ENCODE results near the gene ERC1. TPM values are rescaled to one million over a fixed set of nuclear protein-coding genes. Genes with fewer than 3 reads are reported as not detected.

The ERC1 gene
- polyA plus RNA-seq, 1 donor from 2014 or later = 7.1 TPM

DNA sequence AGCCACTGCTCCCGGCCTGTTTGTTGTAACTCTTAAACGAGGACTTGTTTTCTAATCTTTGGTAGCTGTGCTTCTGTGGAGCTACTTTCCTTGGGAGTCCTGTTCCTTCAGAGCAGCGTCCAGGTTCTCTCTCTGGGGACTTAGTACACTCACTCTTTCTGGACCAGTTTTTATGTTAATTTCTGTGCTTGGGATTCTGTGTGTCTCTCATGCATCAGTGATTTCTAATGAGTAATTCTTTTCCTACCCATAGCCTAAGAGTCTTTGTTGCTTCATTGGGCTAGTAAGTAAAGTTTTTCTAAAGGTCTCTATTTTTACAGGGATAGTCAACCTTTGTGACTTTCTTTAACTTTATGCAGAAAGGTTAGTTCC is 314.0 kb downstream of the ERC1 start:
- Histone ChIP-seq H3K9me3 (ENCODE audit: low read length) (no peaks in the 10 kb centered on the region), H2AFZ (ENCODE audit: low read depth, low read length) (no peak overlapping the region), H3K9me2 (ENCODE audit: insufficient read depth, low read length) (no peaks in the 10 kb centered on the region), H3K36me3 (ENCODE audit: insufficient read depth, low read length) (no peaks in the 10 kb centered on the region), H3K27me3 (ENCODE audit: insufficient read depth, low read depth, low read length) (no peaks in the 10 kb centered on the region), H3K79me2 (replicated peaks; ENCODE audit: insufficient read depth, low read length) (no peaks in the 10 kb centered on the region), H3K4me3 (ENCODE audit: low read length) (no peak overlapping the region), H3K27ac (ENCODE audit: low read length) (no peak overlapping the region), H3F3A (ENCODE audit: insufficient read depth, low read length, poor library complexity, severe bottlenecking) (no peaks in the 10 kb centered on the region), H3K4me2 (ENCODE audit: low read length) (no peak overlapping the region), H3K9ac (ENCODE audit: low read length) (no peak overlapping the region), H4K20me1 (ENCODE audit: insufficient read depth) (no peaks in the 10 kb centered on the region)
- TF ChIP-seq, protein P1, sequence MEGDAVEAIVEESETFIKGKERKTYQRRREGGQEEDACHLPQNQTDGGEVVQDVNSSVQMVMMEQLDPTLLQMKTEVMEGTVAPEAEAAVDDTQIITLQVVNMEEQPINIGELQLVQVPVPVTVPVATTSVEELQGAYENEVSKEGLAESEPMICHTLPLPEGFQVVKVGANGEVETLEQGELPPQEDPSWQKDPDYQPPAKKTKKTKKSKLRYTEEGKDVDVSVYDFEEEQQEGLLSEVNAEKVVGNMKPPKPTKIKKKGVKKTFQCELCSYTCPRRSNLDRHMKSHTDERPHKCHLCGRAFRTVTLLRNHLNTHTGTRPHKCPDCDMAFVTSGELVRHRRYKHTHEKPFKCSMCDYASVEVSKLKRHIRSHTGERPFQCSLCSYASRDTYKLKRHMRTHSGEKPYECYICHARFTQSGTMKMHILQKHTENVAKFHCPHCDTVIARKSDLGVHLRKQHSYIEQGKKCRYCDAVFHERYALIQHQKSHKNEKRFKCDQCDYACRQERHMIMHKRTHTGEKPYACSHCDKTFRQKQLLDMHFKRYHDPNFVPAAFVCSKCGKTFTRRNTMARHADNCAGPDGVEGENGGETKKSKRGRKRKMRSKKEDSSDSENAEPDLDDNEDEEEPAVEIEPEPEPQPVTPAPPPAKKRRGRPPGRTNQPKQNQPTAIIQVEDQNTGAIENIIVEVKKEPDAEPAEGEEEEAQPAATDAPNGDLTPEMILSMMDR (IDR thresholded peaks at IDR 0.05; ENCODE audit: poor library complexity, severe bottlenecking) = no peak
- TF ChIP-seq MXI1 (conservative IDR thresholded peaks at IDR 0.05; ENCODE audit: poor library complexity, severe bottlenecking) (no peak), RAD21 (conservative IDR thresholded peaks at IDR 0.05) (no peak), EP300 (conservative IDR thresholded peaks at IDR 0.05; ENCODE audit: poor library complexity, severe bottlenecking) (no peak), SMC3 (conservative IDR thresholded peaks at IDR 0.05; ENCODE audit: poor library complexity) (no peak), POLR2AphosphoS5 (IDR thresholded peaks at IDR 0.05) (no peak), TAF1 (IDR thresholded peaks at IDR 0.05; ENCODE audit: low read depth) (no peak), EZH2 (IDR thresholded peaks at IDR 0.05; ENCODE audit: borderline replicate concordance, insufficient read depth, low read length, poor library complexity, severe bottlenecking) (no peak)
- TF ChIP-seq, protein P2, sequence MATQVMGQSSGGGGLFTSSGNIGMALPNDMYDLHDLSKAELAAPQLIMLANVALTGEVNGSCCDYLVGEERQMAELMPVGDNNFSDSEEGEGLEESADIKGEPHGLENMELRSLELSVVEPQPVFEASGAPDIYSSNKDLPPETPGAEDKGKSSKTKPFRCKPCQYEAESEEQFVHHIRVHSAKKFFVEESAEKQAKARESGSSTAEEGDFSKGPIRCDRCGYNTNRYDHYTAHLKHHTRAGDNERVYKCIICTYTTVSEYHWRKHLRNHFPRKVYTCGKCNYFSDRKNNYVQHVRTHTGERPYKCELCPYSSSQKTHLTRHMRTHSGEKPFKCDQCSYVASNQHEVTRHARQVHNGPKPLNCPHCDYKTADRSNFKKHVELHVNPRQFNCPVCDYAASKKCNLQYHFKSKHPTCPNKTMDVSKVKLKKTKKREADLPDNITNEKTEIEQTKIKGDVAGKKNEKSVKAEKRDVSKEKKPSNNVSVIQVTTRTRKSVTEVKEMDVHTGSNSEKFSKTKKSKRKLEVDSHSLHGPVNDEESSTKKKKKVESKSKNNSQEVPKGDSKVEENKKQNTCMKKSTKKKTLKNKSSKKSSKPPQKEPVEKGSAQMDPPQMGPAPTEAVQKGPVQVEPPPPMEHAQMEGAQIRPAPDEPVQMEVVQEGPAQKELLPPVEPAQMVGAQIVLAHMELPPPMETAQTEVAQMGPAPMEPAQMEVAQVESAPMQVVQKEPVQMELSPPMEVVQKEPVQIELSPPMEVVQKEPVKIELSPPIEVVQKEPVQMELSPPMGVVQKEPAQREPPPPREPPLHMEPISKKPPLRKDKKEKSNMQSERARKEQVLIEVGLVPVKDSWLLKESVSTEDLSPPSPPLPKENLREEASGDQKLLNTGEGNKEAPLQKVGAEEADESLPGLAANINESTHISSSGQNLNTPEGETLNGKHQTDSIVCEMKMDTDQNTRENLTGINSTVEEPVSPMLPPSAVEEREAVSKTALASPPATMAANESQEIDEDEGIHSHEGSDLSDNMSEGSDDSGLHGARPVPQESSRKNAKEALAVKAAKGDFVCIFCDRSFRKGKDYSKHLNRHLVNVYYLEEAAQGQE (IDR thresholded peaks at IDR 0.05; ENCODE audit: borderline replicate concordance) = no peak

- Histone ChIP-seq H2AFZ (ENCODE audit: low read depth, low read length) (no peak overlapping the region), H3F3A (ENCODE audit: insufficient read depth, low read length, poor library complexity, severe bottlenecking) (no peaks in the 10 kb centered on the region)
Measured at GRCh38 chr12:1305791-1306500, 314.9 kb downstream of the ERC1 start.

More at GRCh38 chr12:1305791-1306500, 314.9 kb downstream of the ERC1 start:
- H3K79me2 ChIP-seq (replicated peaks; ENCODE audit: insufficient read depth, low read length) = no peaks in the 10 kb centered on the region
- no peak overlapping the region for H3K4me2 ChIP-seq (ENCODE audit: low read length)
- H4K20me1 ChIP-seq (ENCODE audit: insufficient read depth) = no peaks in the 10 kb centered on the region
- H3K27me3 ChIP-seq (ENCODE audit: insufficient read depth, low read depth, low read length) = no peaks in the 10 kb centered on the region
- H3K9me3 ChIP-seq (ENCODE audit: low read length) = no peaks in the 10 kb centered on the region
- no peak overlapping the region for H3K4me3 ChIP-seq (ENCODE audit: low read length)
- TF ChIP-seq TAF1 (IDR thresholded peaks at IDR 0.05; ENCODE audit: low read depth) (no peak), RAD21 (conservative IDR thresholded peaks at IDR 0.05) (no peak), POLR2AphosphoS5 (IDR thresholded peaks at IDR 0.05) (no peak), MXI1 (conservative IDR thresholded peaks at IDR 0.05; ENCODE audit: poor library complexity, severe bottlenecking) (no peak)
- H3K27ac ChIP-seq (ENCODE audit: low read length) = no peak overlapping the region
- H3K9me2 ChIP-seq (ENCODE audit: insufficient read depth, low read length) = no peaks in the 10 kb centered on the region
- no peak overlapping the region for H3K9ac ChIP-seq (ENCODE audit: low read length)
- H3K36me3 ChIP-seq (ENCODE audit: insufficient read depth, low read length) = no peaks in the 10 kb centered on the region

All from neural cell (in vitro differentiated cells).